Chondrocyte (in vitro differentiated cells): Measurements from ENCODE around the gene TTLL11. TPM values are rescaled to one million over a fixed set of nuclear protein-coding genes. Genes with fewer than 3 reads are reported as not detected.

ENCODE experiments used
- DNase-seq: peaks from one replicate; pipeline ENCODE4 v3.0.0; 2021; ENCODE audit warnings: mixed read lengths, low spot score
- H3K27ac Mint-ChIP-seq: one replicate; pipeline ENCODE4 v1.8.0; 2021; ENCODE audit warnings: mild to moderate bottlenecking, moderate library complexity, mixed read lengths; ENCODE audit not compliant: unreplicated experiment
- H3K27me3 Mint-ChIP-seq: 2 replicates; pipeline ENCODE4 v1.8.0; 2021; ENCODE audit warnings: low read depth, mixed read lengths
- H3K36me3 Mint-ChIP-seq: 2 replicates; pipeline ENCODE4 v1.8.0; 2021; ENCODE audit warnings: low read depth, mixed read lengths
- H3K4me1 Mint-ChIP-seq: 2 replicates; pipeline ENCODE4 v1.8.0; 2021; ENCODE audit warnings: low read depth, mild to moderate bottlenecking, mixed read lengths
- H3K4me3 Mint-ChIP-seq: one replicate; pipeline ENCODE4 v1.8.0; 2021; ENCODE audit warnings: mild to moderate bottlenecking, moderate library complexity, mixed read lengths; ENCODE audit not compliant: unreplicated experiment
- H3K9me3 Mint-ChIP-seq: 2 replicates; pipeline ENCODE4 v1.8.0; 2021; ENCODE audit warnings: low read depth, mixed read lengths
- total RNA-seq: library from RNA; stranded (reverse); gene quantifications from 3 replicates; pipeline ENCODE4 v1.2.1, GENCODE V29; 2021
- TF ChIP-seq, protein P1 (sequence below): fragments of 200-600 bp; sonication (generic); IDR thresholded peaks from 2 replicates; pipeline ENCODE4 v1.5.0; 2021; ENCODE audit warnings: antibody characterized with exemption, mild to moderate bottlenecking, moderate library complexity

Gene TTLL11
- total RNA-seq, 1 donor from 2014 or later, result 9.1 TPM

DNA sequence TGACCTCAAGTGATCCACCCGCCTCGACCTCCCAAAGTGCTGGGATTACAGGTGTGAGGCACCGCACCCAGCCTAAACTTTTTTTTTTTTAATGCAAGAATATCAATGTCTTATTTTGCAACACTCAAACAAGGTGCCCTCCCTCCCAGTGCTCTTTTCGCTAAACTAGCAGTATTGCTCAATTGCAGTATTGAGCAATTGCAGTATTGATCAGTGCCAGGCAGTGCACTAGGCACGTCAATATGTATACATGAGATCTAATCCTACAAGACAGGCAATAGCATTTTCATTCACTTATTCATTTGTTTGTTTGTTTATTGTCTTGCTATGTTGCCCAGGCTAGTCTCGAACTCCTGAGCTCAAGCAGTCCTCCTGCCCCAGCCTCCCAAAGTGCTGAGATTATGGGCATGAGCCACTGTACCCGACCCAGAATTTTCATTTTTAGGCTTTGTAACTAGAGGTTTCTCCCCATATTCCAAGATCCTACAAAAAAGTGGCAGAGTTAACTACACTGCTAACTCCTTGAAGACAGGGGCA lies 94.5 kb downstream of the TTLL11 start:
- no peak for DNase-seq
- Mint-ChIP-seq H3K4me1 (peaks cover 30% of the 10 kb centered on the region), H3K27ac (no peak overlapping the region), H3K4me3 (no peak overlapping the region), H3K27me3 (no peaks in the 10 kb centered on the region), H3K36me3 (no peaks in the 10 kb centered on the region), H3K9me3 (no peaks in the 10 kb centered on the region)
- TF ChIP-seq, protein P1, sequence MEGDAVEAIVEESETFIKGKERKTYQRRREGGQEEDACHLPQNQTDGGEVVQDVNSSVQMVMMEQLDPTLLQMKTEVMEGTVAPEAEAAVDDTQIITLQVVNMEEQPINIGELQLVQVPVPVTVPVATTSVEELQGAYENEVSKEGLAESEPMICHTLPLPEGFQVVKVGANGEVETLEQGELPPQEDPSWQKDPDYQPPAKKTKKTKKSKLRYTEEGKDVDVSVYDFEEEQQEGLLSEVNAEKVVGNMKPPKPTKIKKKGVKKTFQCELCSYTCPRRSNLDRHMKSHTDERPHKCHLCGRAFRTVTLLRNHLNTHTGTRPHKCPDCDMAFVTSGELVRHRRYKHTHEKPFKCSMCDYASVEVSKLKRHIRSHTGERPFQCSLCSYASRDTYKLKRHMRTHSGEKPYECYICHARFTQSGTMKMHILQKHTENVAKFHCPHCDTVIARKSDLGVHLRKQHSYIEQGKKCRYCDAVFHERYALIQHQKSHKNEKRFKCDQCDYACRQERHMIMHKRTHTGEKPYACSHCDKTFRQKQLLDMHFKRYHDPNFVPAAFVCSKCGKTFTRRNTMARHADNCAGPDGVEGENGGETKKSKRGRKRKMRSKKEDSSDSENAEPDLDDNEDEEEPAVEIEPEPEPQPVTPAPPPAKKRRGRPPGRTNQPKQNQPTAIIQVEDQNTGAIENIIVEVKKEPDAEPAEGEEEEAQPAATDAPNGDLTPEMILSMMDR, result no peak

DNA sequence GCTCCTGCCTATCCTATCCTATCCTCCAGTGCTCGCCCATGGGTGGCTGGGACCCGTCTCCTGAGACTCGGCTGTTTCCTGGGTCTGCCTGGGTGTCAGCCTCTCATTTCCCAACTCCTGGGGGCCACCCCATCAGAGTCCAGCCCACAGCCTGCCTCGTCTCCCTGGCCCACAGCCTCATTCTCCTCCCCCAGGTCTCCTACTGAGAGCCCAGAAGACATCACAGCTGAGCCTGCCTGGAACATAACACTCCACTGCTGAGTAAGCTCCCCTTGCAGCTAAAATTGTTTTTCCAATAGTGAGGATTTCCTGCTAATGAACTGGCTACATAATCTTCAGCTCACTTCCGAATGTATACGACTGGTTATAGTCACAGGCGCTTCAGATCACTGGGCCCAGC lies 95.3 kb downstream of the TTLL11 start:
- H3K36me3 Mint-ChIP-seq, result no peaks in the 10 kb centered on the region
- DNase-seq, result no peak
- no peaks in the 10 kb centered on the region for H3K27me3 Mint-ChIP-seq
- H3K4me3 Mint-ChIP-seq, result no peak overlapping the region
- H3K9me3 Mint-ChIP-seq, result no peaks in the 10 kb centered on the region
- peak overlapping the region; percentile 72 for H3K27ac Mint-ChIP-seq
- TF ChIP-seq, protein P1, result no peak
- peaks cover 30% of the 10 kb centered on the region for H3K4me1 Mint-ChIP-seq

DNA sequence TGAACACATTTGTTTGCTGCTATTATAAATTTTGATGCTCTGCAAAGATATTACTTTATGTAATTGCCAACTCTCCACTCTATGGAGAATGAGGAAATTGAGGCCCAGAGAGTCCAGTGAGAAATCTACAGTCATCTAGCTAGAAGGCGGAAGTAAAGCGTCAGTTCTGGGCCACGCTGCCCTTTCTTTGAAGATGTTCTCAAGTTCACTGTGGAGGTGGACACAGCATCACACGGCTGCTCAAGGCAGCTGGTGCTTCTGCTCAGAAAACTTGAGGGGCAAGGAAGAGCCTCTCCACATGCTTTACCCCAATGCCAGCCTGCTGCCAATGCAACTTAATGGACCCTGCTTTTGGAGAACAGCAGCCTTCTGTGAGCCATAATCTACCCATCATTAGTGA lies 96.3 kb downstream of the TTLL11 start:
- Mint-ChIP-seq H3K36me3 (no peaks in the 10 kb centered on the region), H3K27me3 (no peaks in the 10 kb centered on the region), H3K4me1 (peaks cover 22% of the 10 kb centered on the region), H3K4me3 (no peak overlapping the region), H3K9me3 (no peaks in the 10 kb centered on the region), H3K27ac (no peak overlapping the region)
- DNase-seq, result no peak
- TF ChIP-seq, protein P1, result no peak

DNA sequence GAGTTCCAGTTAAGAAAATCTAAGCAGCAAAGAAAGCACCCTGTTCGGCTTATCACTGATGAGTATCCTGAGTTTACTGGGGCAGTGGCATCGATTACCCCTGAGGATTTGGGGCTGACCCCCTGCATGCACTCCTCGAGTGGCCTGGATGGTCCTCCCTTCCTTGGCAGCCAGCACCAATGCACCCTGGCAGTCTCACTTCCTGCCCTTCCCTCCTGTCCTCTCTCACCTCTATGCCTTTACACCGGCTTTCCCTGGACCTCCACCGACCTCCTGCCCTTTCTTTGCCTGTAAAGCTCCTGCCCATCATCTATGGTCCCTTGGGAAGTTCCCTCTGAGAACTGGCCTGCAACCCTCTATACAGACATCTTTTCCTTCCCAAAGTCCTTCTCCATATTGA lies 97.1 kb downstream of the TTLL11 start:
- TF ChIP-seq, protein P1, result no peak
- H3K36me3 Mint-ChIP-seq, result no peaks in the 10 kb centered on the region
- no peaks in the 10 kb centered on the region for H3K27me3 Mint-ChIP-seq
- no peaks in the 10 kb centered on the region for H3K9me3 Mint-ChIP-seq
- no peak overlapping the region for H3K27ac Mint-ChIP-seq
- peaks cover 14% of the 10 kb centered on the region for H3K4me1 Mint-ChIP-seq
- DNase-seq, result no peak
- H3K4me3 Mint-ChIP-seq, result no peak overlapping the region

DNA sequence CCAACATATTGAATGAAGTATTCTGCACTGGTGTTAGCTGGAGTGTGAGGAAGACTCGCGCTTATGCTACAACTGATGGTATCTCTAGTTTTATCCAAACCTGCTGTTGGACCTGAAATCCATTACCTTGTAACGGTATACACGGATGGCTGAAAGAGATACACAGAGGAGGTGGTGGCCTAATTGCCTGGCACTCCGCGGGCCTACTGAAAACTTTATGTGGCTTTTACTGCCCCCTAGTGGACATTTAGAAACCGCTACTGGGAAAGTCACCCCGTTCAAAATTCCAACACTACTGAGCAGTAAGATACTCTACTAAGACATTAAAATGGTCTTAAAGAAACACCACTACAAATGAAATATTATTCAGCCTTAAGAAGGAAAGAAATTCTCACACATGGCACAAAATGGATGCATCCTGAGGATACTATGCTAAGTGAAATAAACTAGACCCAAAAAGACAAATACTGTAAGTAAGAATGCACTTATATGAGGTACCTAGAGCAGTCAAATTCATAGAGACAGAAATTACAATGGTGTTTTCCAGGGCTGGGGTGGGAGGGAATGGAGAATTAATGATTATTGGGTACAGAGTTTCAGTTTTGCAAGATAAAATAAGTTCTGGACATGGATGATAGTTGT lies 100.4 kb downstream of the TTLL11 start:
- no peak for DNase-seq
- H3K27me3 Mint-ChIP-seq, result no peaks in the 10 kb centered on the region
- H3K4me3 Mint-ChIP-seq, result no peak overlapping the region
- TF ChIP-seq, protein P1, result peak; percentile 94
- no peaks in the 10 kb centered on the region for H3K9me3 Mint-ChIP-seq
- H3K27ac Mint-ChIP-seq, result no peak overlapping the region
- peaks cover 6% of the 10 kb centered on the region for H3K36me3 Mint-ChIP-seq
- H3K4me1 Mint-ChIP-seq, result peaks cover 8% of the 10 kb centered on the region
